ENCODE results near the gene KIAA1671.

The KIAA1671 gene

DNA sequence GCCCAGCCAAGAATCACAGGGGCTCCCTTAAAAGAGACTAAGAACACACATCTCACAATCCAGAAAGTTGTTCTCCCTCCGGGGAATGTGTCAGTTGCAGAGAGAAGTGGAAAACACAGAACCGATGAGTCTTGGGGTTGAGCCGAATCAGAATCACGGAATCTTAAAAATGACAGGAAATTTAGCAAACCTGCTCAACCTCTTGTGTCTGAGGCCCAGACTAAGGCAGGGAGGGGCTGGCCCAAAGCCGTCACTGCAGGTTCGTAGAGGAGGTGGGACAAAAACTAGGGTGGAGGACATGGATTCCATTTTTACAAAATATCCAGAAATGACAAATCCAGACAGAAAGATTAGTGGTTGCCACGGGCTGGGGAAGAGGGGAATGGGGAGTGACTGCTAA is 63.8 kb downstream of the KIAA1671 start:
- DNase-seq = no peak

DNA sequence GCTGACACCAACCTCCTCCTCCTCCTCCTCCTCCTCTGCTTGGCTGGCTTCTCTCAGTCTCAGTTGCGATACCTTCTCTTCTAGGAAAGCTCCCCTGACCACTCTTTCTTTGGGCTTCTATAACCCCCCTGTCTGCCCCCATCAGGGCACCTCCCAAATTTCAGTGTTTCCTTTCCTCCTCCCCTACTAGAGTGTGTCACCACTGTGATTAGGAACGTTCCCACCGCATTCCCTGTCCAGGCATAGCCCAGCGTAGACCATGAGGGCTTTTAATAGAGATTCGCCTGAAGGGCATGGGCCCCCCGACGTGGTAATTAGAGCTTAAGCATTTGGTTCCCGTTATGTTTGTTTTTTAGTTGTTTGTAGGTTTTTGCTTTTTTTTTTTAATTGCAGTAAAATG is 65.5 kb downstream of the KIAA1671 start:
- DNase-seq = no peak

DNA sequence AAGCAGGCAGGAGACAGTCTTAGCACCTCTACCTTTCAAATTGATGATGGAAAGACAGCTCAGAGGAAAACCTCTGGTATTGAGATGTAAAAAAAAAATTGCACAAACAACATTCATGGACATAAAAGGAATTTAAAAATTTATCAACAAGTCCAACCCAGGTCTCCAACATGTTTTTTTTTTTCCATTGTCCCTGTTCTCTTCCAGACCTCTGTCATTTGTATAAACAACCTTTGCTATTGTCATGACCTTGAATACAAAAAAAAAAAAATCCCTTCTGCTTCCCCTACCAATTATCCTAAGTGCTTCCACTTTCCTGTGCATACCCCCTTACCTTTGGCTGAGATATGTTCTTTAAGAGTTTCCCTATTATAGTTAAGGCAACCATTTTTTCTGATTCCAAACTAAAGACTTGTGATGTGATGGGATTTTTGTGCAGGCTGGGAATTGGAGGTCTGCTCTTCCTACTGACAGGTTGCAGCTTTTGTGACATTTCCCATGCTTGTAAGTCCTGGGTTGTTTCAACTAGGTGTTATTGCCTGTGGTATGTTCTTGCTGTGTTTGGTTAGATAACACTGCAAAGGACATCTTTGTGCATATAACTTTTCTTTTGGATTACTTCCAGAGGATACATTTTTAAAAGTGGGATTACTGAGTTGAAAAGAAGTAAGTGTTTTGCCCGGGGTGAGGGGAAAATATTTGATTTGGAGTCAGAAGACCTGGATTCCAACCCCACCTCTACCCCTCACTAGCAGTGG is 67.1 kb downstream of the KIAA1671 start:
- DNase-seq = no peak

DNA sequence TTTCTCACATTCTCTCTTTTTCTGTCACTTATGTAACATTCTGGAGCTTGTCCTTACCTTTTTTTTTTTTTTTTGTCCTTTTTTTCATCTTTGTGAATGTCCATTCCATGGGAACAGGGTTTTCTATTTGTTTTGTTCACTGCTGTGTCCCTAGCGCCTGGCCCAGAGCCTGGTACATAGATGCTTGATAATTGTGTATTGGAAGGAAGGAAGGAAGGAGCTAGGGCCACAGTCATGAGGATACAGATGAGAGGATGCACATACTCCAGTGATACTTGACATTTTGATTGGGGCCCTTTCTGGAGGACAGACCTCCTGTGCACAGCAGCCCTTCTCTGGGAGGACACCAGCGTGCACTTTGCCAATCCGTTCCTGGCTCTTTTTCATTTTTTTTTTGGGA is 68.9 kb downstream of the KIAA1671 start:
- DNase-seq = no peak

DNA sequence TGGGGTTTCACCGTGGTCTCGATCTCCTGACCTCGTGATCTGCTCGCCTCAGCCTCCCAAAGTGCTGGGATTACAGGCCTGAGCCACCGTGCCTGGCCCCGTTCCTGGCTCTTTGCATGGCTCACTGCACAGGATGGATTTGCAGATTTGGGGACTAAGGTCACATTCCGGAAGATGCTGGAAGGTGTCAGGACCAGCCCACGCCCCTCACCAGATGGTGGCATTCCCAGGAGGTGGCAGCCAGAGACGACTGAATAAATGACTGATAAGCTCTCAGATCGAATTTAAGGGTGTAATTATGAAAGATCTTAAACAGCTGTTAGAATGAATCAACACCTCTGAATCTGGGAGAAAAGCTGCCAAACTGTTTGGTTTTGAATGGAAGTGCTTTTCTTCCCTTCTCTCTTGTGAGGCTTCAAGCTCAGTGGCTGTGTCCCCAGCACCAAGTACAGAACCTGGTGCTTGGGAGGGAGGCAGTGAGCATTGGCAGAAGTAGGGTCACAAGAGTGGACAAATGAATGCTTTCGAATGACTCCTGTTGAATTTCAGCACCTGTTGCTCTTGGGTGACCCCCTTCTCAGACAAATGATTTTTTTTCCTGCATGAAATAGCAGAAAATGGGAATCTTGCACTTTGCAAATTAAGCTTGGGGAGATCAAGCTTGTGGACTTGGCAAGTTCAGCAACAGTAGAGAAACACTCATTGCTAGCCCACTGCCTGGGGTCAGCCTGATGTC is 69.6 kb downstream of the KIAA1671 start:
- no peak for DNase-seq

DNA sequence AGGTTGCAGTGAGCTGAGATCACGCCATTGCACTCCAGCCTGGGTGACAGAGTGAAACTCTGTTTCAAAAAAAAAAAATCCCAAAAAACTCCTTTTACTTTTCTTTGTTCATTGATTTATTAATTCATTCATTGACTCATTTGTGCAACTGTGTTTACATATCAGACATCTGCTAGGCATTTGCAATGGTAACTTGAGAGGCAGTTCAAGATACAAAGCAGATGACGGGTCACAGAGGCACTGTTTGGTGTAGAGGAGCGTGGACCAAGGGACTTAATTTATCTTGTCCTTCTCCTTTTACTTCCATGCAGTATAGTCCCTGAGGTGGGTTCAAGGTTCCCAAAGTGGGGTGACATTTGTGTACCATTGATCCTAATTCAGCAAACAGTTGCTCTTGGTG is 71.4 kb downstream of the KIAA1671 start:
- DNase-seq = no peak

DNA sequence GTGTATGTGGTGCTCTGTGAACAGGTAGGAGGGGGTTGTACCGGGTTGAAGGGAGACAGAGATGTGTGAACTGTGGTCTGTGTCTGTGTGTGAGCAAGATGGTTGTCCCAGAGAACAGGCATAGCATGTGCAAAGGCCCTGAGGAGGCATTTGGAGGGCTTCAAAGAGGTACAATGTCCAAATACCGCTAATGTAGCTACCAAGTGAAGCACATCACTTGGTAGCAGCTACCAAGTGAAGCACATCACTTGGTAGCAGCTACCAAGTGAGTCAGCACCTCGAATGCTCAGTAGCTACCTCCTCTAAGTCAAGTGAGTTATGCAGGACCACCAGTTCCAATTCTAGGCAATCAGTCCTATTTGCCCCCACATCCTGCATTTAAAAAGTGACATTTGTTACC is 72.4 kb downstream of the KIAA1671 start:
- no peak for DNase-seq

DNA sequence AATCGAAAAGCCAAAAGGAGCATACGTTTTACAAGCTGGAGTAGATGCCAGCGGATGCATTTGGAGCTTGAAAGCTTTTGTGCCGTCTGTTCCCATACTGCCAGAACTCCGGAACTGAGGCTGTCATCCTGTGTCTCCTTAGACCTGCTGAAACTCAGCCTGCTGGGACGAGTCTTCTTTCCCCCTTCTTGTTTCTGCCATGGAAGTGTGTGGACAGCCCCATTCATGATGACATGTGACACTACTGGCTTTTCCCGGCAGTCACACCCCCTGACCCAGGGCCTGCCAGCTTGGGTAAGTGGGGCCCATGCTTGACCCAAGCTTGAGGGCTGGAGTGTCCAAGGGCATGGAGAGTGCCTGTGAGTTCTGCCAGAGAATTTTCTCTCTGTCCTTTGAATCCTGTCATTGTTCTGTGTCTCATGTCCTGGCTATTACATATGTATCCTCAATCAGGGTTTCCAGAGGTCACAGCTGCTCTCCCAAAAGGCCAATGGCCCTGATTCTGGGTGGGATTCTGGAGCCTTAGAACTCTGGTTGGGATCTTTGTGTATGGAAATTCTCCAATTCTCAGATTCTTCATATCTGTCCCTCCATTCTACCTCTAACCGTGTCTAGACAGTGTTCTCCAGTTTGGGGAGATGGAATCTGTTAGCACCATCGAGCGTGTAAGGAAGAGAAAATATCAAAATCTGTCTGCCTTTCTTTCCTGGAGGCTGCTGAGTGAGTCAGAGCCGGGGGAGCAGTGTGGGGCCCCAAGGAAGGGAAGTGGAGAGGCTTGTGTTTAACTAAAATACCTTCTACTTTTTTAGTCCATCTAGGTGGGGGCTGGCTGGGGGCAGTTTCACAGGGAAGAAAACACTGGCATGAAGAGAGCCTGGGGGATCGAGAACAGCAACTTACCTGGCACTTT is 73.2 kb downstream of the KIAA1671 start:
- no peak for DNase-seq

DNA sequence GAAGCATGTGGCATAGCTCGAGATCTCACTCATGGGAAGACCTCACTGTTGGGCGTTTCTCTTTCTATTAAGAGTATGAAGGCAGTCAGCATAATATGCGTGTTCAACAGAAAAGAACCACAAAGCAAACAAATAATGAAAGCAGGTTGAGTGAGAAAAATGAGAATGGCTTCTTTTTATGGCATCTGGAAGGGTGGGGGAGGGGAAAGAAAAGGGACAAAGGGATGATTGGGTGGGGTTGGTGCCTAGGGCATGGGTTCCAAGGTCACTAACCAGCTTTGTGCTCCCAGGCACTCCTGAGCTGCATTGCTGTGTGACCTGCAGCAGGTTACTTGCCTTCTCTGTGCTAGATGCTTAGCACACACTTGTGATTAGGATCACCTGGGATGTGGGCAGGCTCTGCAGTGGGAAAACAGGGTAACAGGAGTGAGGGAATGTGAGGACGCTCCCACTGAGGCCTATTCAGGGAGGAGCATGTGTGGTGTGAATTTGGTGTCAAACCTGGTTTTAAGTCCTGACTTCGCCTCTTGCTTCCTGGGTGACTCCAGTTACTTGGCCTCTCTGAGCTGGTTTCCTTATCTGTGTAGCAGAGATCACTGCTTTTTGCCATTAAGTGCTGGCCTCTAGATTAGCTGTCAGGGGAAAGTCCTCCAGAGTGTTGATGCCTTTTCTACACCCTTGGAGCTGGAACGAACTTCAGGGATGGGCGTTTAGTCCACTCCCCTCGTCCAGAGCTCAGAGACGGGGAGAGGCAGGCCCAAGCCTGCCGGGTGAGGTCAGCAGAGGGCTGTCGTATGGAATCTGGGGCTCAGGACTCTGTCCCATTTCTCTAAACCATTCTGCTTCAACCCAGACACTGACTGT is 74.8 kb downstream of the KIAA1671 start:
- DNase-seq = no peak

DNA sequence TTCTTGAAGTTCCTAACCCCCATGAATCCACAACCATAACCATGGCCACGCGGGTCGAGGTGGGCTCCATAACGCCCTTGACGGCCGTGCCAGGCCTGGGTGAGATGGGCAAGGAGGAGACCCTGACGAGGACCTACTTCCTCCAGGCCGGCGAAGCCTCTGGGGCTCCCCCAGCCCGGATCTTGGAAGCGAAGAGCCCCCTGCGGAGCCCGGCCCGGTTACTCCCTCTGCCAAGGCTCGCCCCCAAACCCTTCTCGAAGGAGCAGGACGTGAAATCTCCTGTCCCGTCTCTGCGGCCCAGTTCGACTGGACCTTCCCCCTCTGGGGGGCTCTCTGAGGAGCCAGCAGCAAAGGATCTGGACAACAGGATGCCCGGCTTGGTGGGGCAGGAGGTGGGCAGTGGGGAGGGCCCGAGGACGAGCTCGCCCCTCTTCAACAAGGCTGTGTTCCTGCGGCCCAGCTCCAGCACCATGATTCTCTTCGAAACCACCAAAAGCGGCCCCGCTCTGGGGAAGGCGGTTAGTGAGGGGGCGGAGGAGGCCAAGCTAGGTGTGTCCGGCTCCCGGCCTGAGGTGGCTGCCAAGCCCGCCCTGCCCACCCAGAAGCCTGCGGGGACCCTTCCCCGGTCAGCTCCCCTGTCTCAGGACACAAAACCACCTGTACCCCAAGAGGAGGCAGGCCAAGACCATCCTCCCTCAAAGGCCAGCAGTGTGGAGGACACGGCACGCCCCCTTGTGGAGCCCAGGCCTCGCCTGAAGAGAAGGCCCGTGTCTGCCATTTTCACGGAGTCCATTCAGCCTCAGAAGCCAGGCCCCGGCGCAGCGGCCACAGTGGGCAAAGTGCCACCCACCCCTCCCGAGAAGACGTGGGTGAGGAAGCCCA is 75.7 kb downstream of the KIAA1671 start:
- DNase-seq = no peak

DNA sequence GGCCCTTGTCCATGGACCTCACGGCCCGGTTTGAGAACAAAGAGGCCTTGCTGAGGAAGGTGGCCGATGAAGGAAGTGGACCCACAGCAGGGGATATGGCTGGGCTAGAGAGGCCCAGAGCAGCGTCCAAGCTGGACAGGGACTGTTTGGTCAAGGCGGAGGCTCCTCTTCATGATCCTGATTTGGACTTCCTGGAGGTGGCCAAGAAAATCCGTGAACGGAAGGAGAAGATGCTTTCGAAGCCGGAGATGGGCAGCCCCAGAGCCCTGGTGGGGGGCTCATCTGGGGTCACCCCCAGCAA is 76.3 kb downstream of the KIAA1671 start:
- DNase-seq = no peak

DNA sequence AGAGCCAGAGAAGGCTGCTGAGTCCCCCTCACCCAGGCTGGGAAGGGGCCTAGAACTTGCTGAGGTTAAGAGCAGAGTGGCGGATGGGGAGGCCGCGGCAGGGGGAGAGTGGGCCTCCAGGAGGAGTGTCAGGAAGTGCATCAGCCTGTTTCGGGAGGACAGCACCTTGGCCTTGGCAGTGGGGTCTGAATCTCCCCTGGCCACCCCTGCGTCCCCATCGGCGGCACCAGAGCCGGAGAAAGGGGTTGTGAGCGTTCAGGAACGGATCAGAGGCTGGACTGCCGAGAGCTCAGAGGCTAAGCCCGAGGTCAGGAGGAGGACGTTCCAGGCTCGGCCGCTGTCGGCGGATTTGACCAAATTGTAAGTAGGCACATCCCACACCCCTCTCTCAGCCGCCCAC is 76.7 kb downstream of the KIAA1671 start:
- DNase-seq = no peak

DNA sequence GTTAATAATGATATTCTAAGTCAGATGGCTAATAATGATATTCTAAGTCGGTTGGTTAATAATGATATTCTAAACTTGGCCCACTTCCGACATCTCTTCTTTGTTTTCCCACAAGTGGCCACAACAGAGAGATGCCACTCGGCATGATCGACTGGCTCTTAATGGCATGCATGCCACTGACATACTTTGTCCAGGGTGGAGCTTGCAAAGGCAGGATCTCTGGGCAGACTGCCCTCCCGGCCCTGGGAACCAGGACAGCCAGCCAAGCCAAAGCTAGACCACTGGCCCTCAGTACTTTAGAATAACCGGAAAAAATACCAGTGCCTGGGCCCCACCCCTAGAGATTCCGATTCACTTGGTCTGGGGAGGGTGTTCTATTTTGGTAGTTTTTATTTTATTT is 78.1 kb downstream of the KIAA1671 start:
- no peak for DNase-seq

DNA sequence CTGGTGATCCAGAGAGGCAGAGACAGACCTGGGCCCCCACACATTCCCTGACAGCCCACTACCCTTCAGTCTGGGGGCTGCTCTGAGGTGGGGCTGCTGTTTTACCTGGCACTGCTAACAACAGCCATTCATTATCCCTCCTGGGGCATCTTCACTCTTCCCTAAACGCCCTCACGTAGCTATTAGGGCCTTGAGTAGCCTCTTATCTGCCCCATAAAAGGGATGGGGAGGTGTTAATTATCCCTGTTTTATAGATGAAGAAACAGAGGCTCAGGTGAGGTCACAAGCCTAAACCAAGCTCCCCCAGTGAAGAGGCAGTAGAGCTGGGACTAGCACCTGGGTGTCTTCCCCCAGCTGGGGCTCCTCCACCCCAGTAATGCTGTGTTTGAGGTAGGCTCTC is 79.5 kb downstream of the KIAA1671 start:
- no peak for DNase-seq

DNA sequence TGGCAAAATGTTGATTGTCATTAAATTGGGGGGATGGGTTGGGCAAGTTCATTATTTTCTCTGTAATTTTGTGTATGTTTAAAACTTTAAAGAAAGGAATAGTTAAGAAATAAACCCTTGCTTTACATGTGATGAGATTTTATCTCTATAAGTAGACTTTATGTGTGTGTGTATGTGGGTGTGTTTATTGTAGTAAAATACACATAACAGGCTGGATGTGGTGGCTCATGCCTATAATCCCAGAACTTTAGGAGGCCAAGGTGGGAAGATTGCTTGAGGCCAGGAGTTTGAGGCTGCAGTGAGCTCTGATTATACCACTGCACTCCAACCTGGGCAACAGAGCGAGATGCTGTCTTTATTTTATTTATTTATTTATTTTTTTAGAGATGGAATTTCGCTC is 83.2 kb downstream of the KIAA1671 start:
- no peak for DNase-seq

DNA sequence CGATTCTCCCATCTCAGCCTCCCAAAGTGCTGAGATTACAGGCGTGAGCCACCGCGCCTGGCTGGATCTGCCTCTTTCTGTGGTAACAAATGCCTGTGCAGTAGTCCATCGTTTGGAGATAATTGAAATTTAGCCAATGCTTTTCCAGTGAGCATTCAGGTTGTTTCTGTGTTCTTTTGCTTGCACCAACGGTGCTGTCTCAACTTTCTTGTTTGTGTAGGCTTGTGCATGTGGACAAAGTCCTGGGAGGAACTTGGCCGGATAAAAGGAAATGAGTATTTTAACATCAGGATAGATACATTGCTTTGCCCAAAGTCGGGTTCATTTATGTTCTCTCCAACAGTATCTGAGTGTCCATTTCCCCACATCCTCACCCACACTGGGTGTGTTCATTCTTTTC is 85.7 kb downstream of the KIAA1671 start:
- no peak for DNase-seq

DNA sequence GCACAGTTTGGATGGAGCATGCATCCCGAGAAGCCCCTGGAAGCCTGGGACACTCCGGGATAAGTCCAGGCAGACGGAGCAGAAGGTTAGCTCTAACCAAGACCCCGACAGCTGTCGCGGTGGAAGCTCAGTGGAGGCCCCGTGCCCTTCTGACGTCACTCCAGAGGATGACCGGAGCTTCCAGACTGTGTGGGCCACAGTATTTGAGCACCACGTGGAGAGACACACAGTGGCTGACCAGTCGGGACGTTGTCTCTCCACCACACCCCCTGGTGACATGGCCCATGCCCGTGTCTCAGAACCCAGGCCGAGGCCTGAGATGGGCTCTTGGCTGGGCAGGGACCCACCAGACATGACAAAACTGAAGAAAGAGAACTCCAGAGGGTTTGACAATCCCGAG is 86.3 kb downstream of the KIAA1671 start:
- no peak for DNase-seq

DNA sequence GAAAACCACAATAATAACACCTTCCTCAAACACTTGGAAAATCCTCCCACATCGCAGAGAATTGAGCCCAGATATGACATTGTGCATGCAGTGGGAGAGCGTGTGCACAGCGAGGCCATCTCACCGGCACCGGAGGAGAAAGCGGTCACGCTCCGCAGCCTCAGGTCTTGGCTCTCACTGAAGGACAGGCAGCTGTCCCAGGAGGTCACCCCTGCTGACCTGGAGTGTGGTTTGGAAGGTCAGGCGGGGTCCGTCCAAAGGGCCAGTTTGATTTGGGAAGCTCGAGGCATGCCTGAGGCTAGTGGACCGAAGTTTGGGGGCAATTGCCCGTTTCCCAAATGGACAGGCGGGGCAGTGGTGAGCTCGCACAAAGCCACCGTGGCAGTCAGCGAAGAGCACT is 86.7 kb downstream of the KIAA1671 start:
- DNase-seq = no peak

DNA sequence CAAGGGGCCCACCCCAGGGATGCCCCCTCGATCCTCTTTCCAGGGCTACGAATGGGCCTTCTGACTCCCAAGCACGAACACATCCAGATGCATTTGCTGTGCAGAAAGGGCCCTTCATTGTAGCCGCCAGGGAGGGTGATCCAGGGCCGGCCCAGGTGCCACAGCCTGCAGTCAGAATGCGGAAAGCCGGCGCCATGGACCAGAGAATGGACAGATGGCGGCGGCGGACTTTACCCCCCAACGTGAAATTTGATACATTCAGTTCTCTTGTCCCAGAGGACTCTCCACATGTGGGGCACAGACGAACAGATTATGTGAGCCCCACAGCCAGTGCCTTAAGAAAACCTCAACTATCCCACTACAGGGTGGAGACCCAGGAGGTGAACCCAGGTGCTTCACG is 87.2 kb downstream of the KIAA1671 start:
- no peak for DNase-seq

DNA sequence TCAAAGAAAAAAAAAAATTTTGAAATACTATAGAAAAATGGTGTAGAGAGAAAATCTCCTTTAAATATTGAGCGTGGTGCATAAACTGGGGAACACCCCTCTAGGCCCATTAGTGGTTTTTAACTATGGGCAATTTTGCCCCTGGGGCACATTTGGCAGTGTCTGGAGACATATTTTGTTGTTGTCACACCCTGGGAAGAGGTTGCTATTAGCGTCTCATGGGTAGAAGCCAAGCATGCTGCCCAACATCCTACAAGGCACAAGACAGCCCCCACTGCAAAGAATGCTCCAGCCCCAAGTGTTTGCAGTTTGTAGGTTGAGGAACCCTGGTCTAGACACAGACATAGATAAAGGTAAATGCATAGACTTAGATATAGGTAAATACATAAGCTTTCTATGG is 92.6 kb downstream of the KIAA1671 start:
- DNase-seq = no peak

DNA sequence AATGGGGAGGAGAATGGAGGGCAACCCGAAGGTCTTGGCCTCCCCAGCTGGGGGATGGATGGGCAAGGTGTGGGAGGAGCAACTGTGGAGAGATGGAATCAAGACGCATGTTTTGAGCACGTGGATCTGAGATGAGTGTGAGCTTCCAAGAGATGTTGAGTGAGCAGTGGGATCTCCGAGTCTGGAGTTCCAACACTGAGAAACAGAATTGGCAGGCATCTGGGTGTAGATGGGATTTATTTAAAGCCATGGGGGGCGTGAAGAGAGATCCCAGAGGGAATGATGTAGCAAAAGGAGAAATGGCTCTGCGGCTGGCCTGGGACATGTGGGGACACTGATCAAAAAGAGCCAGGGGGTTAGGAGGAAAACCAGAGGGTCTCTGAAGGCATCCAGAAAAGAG is 95.6 kb downstream of the KIAA1671 start:
- DNase-seq = no peak

Measured in activated CD8-positive, alpha-beta memory T cell treated with anti-CD3 and anti-CD28 coated beads, Interleukin-2, amount 50 U/mL, for 48 hours (primary cell).